GM12801 (cell line): ENCODE results near the gene PHF12.

Source experiments
- CTCF ChIP-seq: IDR thresholded peaks from one replicate; pipeline ENCODE4 v1.5.1; 2011; ENCODE audit warnings: control low read depth; ENCODE audit not compliant: insufficient read length; ENCODE audit errors: extremely low read depth

Gene PHF12

GRCh38 chr17:28963841-28964240 lies 12.5 kb upstream of the PHF12 start:
- TF ChIP-seq CTCF: no peak

- TF ChIP-seq CTCF: no peak
These were observed 11.8 kb upstream of the PHF12 start for GRCh38 chr17:28963055-28963611.

- no peak for TF ChIP-seq CTCF
These were observed 10.1 kb upstream of the PHF12 start for GRCh38 chr17:28961391-28961790.

- TF ChIP-seq CTCF: no peak
These were observed 9.1 kb upstream of the PHF12 start for GRCh38 chr17:28960256-28961061.

- TF ChIP-seq CTCF: no peak
These were observed 8.2 kb upstream of the PHF12 start for GRCh38 chr17:28959471-28959871.

GRCh38 chr17:28958820-28959455 lies 7.6 kb upstream of the PHF12 start:
- no peak for TF ChIP-seq CTCF

- TF ChIP-seq CTCF: no peak
These were observed 6.7 kb upstream of the PHF12 start for GRCh38 chr17:28957992-28958355.
